Measurements from ENCODE around the gene CAPRIN1.
"Not testable (repeated sequence)": the region's sequence is repeated elsewhere in the genome, so short reads cannot be mapped to it uniquely, and the experiment has no call there.

The CAPRIN1 gene

GRCh38 chr11:34075178-34075820, 23.8 kb downstream of the CAPRIN1 start:
- no peak overlapping the region for H3K4me3 ChIP-seq (ENCODE audit: low read depth, low read length)
- DNase-seq (ENCODE audit: low read depth), result no peak

- DNase-seq (ENCODE audit: low read depth), result no peak
- H3K4me3 ChIP-seq (ENCODE audit: low read depth, low read length), result no peak overlapping the region
Observed at GRCh38 chr11:34080609-34081008, 29.1 kb downstream of the CAPRIN1 start.

GRCh38 chr11:34084637-34085036, 33.1 kb downstream of the CAPRIN1 start:
- H3K4me3 ChIP-seq (ENCODE audit: low read depth, low read length), result no peak overlapping the region
- DNase-seq (ENCODE audit: low read depth), result no peak

- no peak overlapping the region for H3K4me3 ChIP-seq (ENCODE audit: low read depth, low read length)
- DNase-seq (ENCODE audit: low read depth), result no peak
Observed at GRCh38 chr11:34086554-34087283, 35.2 kb downstream of the CAPRIN1 start.

- no peak overlapping the region for H3K4me3 ChIP-seq (ENCODE audit: low read depth, low read length)
- DNase-seq (ENCODE audit: low read depth), result no peak
Observed at GRCh38 chr11:34091825-34092224, 40.3 kb downstream of the CAPRIN1 start.

- not testable (repeated sequence) for DNase-seq (ENCODE audit: low read depth); H3K4me3 ChIP-seq (ENCODE audit: low read depth, low read length)
Observed at GRCh38 chr11:34094900-34095299, 43.4 kb downstream of the CAPRIN1 start.

- DNase-seq (ENCODE audit: low read depth), result no peak
- H3K4me3 ChIP-seq (ENCODE audit: low read depth, low read length), result no peak overlapping the region
Observed at GRCh38 chr11:34098813-34099212, 47.3 kb downstream of the CAPRIN1 start.

GRCh38 chr11:34104680-34105078, 53.1 kb downstream of the CAPRIN1 start:
- DNase-seq (ENCODE audit: low read depth), result no peak
- peak overlapping the region; percentile 85 for H3K4me3 ChIP-seq (ENCODE audit: low read depth, low read length)

GRCh38 chr11:34105079-34105956, 53.8 kb downstream of the CAPRIN1 start, which contains the start of gene NAT10:
TSS of gene NAT10 (plus strand) at chr11:34105629. CDS start at chr11:34108226, 2,597 bp downstream.
- peak; percentile 96 for DNase-seq (ENCODE audit: low read depth)
- peak within 1 kb of the TSS; percentile 85 for H3K4me3 ChIP-seq (ENCODE audit: low read depth, low read length)

GRCh38 chr11:34105957-34106504, 54.5 kb downstream of the CAPRIN1 start:
- peak overlapping the region; percentile 85 for H3K4me3 ChIP-seq (ENCODE audit: low read depth, low read length)
- no peak for DNase-seq (ENCODE audit: low read depth)

- no peak for DNase-seq (ENCODE audit: low read depth)
- no peak overlapping the region for H3K4me3 ChIP-seq (ENCODE audit: low read depth, low read length)
Observed at GRCh38 chr11:34111722-34112270, 60.3 kb downstream of the CAPRIN1 start.

- no peak overlapping the region for H3K4me3 ChIP-seq (ENCODE audit: low read depth, low read length)
- DNase-seq (ENCODE audit: low read depth), result no peak
Observed at GRCh38 chr11:34114014-34114413, 62.5 kb downstream of the CAPRIN1 start.

GRCh38 chr11:34114471-34114870, 62.9 kb downstream of the CAPRIN1 start:
- H3K4me3 ChIP-seq (ENCODE audit: low read depth, low read length), result no peak overlapping the region
- no peak for DNase-seq (ENCODE audit: low read depth)

- no peak overlapping the region for H3K4me3 ChIP-seq (ENCODE audit: low read depth, low read length)
- DNase-seq (ENCODE audit: low read depth), result no peak
Observed at GRCh38 chr11:34120651-34121050, 69.1 kb downstream of the CAPRIN1 start.

- DNase-seq (ENCODE audit: low read depth), result no peak
- H3K4me3 ChIP-seq (ENCODE audit: low read depth, low read length), result no peak overlapping the region
Observed at GRCh38 chr11:34124885-34125668, 73.5 kb downstream of the CAPRIN1 start.

- no peak for DNase-seq (ENCODE audit: low read depth)
- no peak overlapping the region for H3K4me3 ChIP-seq (ENCODE audit: low read depth, low read length)
Observed at GRCh38 chr11:34126959-34127848, 75.7 kb downstream of the CAPRIN1 start.

- no peak overlapping the region for H3K4me3 ChIP-seq (ENCODE audit: low read depth, low read length)
- DNase-seq (ENCODE audit: low read depth), result no peak
Observed at GRCh38 chr11:34128824-34129223, 77.3 kb downstream of the CAPRIN1 start.

Data from skeletal muscle cell (primary cell).